K562 (cell line): ENCODE results near the gene SPATA24.

Experiments used
- HNRNPUL1 ChIP-seq: fragments of 200-400 bp; formaldehyde crosslinking; IDR thresholded peaks from 2 replicates; pipeline ENCODE4 v1.6.1; 2017; ENCODE audit warnings: low read length
- RB1 ChIP-seq: fragments of 450-650 bp; IDR thresholded peaks from 2 replicates; pipeline ENCODE4 v1.6.1; 2017; ENCODE audit warnings: low read depth, mild to moderate bottlenecking

GRCh38 chr5:139384591-139385051 is 19.3 kb downstream of the SPATA24 start:
- TF ChIP-seq RB1 (no peak), HNRNPUL1 (no peak)
